Neural cell (in vitro differentiated cells): ENCODE measurements around the gene MAPK14. TPM values are rescaled to one million over a fixed set of nuclear protein-coding genes. Genes with fewer than 3 reads are reported as not detected.

Source experiments
- H2AFZ ChIP-seq: fragments of 200-600, 300-800 bp; sonication (generic), shearing (Covaris generic); 2 replicates; pipeline ENCODE4 v1.6.0; 2014; ENCODE audit warnings: low read depth, mild to moderate bottlenecking, antibody characterized with exemption, low read length, moderate library complexity
- H3F3A ChIP-seq: fragments of 200-600 bp; shearing (Covaris generic); 2 replicates; pipeline ENCODE4 v1.6.1; 2016; ENCODE audit warnings: mild to moderate bottlenecking, moderate library complexity, mixed read lengths, antibody characterized with exemption, low read length; ENCODE audit not compliant: insufficient read depth, poor library complexity, severe bottlenecking
- H3K27ac ChIP-seq: fragments of 200-600, 300-800 bp; sonication (generic), shearing (Covaris generic); 2 replicates; pipeline ENCODE4 v1.5.1; 2014; ENCODE audit warnings: mild to moderate bottlenecking, low read length, moderate library complexity
- H3K27me3 ChIP-seq: fragments of 300-800, 200-600 bp; sonication (generic), shearing (Covaris generic); 2 replicates; pipeline ENCODE4 v1.6.0; 2014; ENCODE audit warnings: mild to moderate bottlenecking, low read depth, low read length, moderate library complexity; ENCODE audit not compliant: insufficient read depth
- H3K36me3 ChIP-seq: fragments of 300-800, 200-600 bp; sonication (generic), shearing (Covaris generic); 2 replicates; pipeline ENCODE4 v1.5.1; 2014; ENCODE audit warnings: mild to moderate bottlenecking, antibody characterized with exemption, low read length, moderate library complexity; ENCODE audit not compliant: insufficient read depth
- H3K4me2 ChIP-seq: fragments of 300-800, 200-600 bp; sonication (generic), shearing (Covaris generic); 2 replicates; pipeline ENCODE4 v1.6.0; 2014; ENCODE audit warnings: mild to moderate bottlenecking, low read length
- H3K4me3 ChIP-seq: fragments of 300-800, 200-600 bp; sonication (generic), shearing (Covaris generic); 2 replicates; pipeline ENCODE4 v1.5.1; 2014; ENCODE audit warnings: mild to moderate bottlenecking, low read length, moderate library complexity
- H3K79me2 ChIP-seq: fragments of 200-600 bp; shearing (Covaris generic); replicated peaks from 2 replicates; pipeline ENCODE4 v1.6.0; 2014; ENCODE audit warnings: mild to moderate bottlenecking, low read length, moderate library complexity; ENCODE audit not compliant: insufficient read depth
- H3K9ac ChIP-seq: fragments of 300-800, 200-600 bp; sonication (generic), shearing (Covaris generic); 2 replicates; pipeline ENCODE4 v1.6.1; 2016; ENCODE audit warnings: mild to moderate bottlenecking, low read length, mixed read lengths
- H3K9me2 ChIP-seq: fragments of 200-600 bp; shearing (Covaris generic); 2 replicates; pipeline ENCODE4 v1.6.1; 2016; ENCODE audit warnings: mild to moderate bottlenecking, low read length, mixed read lengths; ENCODE audit not compliant: insufficient read depth
- H3K9me3 ChIP-seq: fragments of 200-600, 300-800 bp; sonication (generic), shearing (Covaris generic); 2 replicates; pipeline ENCODE4 v1.6.1; 2016; ENCODE audit warnings: mild to moderate bottlenecking, mixed run types, low read length, moderate library complexity, mixed read lengths
- H4K20me1 ChIP-seq: fragments of 200-600 bp; shearing (Covaris generic); 2 replicates; pipeline ENCODE4 v1.6.1; 2016; ENCODE audit warnings: mild to moderate bottlenecking, mixed run types; ENCODE audit not compliant: insufficient read depth
- CTCF ChIP-seq: fragments of 450-650 bp; IDR thresholded peaks from 2 replicates; pipeline ENCODE4 v1.5.1; 2014; ENCODE audit warnings: antibody characterized with exemption, mild to moderate bottlenecking, moderate library complexity; ENCODE audit not compliant: poor library complexity, severe bottlenecking
- EP300 ChIP-seq: fragments of 450-650 bp; conservative IDR thresholded peaks from 2 replicates; pipeline ENCODE4 v1.6.1; 2014; ENCODE audit warnings: antibody characterized with exemption, mild to moderate bottlenecking, moderate library complexity; ENCODE audit not compliant: poor library complexity, severe bottlenecking
- EZH2 ChIP-seq: fragments of 200-600, 300-800 bp; shearing (Covaris generic), sonication (generic); IDR thresholded peaks from 2 replicates; pipeline ENCODE4 v1.6.1; 2014; ENCODE audit warnings: antibody characterized with exemption, low read length, borderline replicate concordance, mild to moderate bottlenecking; ENCODE audit not compliant: insufficient read depth, poor library complexity, severe bottlenecking
- MXI1 ChIP-seq: fragments of 450-650 bp; conservative IDR thresholded peaks from 2 replicates; pipeline ENCODE4 v1.6.1; 2014; ENCODE audit warnings: antibody characterized with exemption, mild to moderate bottlenecking; ENCODE audit not compliant: poor library complexity, severe bottlenecking
- POLR2AphosphoS5 ChIP-seq: IDR thresholded peaks from 2 replicates; pipeline ENCODE4 v1.6.1; 2012
- RAD21 ChIP-seq: fragments of 450-650 bp; conservative IDR thresholded peaks from 2 replicates; pipeline ENCODE4 v1.6.1; 2014; ENCODE audit warnings: antibody characterized with exemption, mild to moderate bottlenecking, moderate library complexity
- SMC3 ChIP-seq: fragments of 450-650 bp; conservative IDR thresholded peaks from 2 replicates; pipeline ENCODE4 v1.6.1; 2014; ENCODE audit warnings: antibody characterized with exemption, mild to moderate bottlenecking, moderate library complexity; ENCODE audit not compliant: poor library complexity
- TAF1 ChIP-seq: IDR thresholded peaks from 2 replicates; pipeline ENCODE4 v1.6.1; 2012; ENCODE audit warnings: low read depth
- polyA plus RNA-seq: library from polyadenylated mRNA; depleted of rRNA; stranded (reverse); fragments of >200 nt; gene quantifications from 2 replicates; pipeline ENCODE4 v1.2.3, GENCODE V29; 2014
- TF ChIP-seq, protein P1 (sequence below): IDR thresholded peaks from 2 replicates; pipeline ENCODE4 v1.6.1; 2012; ENCODE audit warnings: borderline replicate concordance

The MAPK14 gene
- polyA plus RNA-seq, 1 donor from 2014 or later = 26.6 TPM

DNA sequence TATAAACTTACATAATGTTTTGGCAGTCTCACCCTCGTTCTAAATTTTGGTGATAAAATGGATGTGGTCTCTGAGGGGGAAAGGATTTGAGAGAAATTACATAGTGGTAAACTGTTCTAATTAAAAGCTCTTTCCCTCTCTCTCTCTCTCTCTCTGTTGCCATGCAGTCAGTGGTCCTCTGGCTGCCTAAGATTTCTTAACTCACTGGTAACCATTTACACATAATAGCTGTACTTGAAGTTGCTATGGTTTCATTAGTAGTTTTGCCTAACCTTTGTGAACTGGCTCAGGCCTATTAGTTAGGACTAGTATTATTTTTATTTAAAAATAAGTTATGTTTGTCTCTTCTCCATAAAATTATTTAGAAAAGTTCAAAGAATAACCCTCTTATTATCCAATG is 42.0 kb downstream of the MAPK14 start:
- TF ChIP-seq MXI1 = no peak
- no peak for TF ChIP-seq EP300
- no peak for TF ChIP-seq POLR2AphosphoS5
- TF ChIP-seq RAD21 = no peak
- no peak for TF ChIP-seq CTCF
- TF ChIP-seq TAF1 = no peak
- no peak for TF ChIP-seq EZH2
- TF ChIP-seq, protein P1, sequence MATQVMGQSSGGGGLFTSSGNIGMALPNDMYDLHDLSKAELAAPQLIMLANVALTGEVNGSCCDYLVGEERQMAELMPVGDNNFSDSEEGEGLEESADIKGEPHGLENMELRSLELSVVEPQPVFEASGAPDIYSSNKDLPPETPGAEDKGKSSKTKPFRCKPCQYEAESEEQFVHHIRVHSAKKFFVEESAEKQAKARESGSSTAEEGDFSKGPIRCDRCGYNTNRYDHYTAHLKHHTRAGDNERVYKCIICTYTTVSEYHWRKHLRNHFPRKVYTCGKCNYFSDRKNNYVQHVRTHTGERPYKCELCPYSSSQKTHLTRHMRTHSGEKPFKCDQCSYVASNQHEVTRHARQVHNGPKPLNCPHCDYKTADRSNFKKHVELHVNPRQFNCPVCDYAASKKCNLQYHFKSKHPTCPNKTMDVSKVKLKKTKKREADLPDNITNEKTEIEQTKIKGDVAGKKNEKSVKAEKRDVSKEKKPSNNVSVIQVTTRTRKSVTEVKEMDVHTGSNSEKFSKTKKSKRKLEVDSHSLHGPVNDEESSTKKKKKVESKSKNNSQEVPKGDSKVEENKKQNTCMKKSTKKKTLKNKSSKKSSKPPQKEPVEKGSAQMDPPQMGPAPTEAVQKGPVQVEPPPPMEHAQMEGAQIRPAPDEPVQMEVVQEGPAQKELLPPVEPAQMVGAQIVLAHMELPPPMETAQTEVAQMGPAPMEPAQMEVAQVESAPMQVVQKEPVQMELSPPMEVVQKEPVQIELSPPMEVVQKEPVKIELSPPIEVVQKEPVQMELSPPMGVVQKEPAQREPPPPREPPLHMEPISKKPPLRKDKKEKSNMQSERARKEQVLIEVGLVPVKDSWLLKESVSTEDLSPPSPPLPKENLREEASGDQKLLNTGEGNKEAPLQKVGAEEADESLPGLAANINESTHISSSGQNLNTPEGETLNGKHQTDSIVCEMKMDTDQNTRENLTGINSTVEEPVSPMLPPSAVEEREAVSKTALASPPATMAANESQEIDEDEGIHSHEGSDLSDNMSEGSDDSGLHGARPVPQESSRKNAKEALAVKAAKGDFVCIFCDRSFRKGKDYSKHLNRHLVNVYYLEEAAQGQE = no peak
- TF ChIP-seq SMC3 = no peak
- Histone ChIP-seq H3K9me2 (no peaks in the 10 kb centered on the region), H2AFZ (no peak overlapping the region), H3K9ac (no peak overlapping the region), H3K4me2 (no peak overlapping the region), H3K79me2 (no peaks in the 10 kb centered on the region), H3K4me3 (no peak overlapping the region), H3K27ac (no peak overlapping the region), H3K27me3 (no peaks in the 10 kb centered on the region), H4K20me1 (peaks cover 3% of the 10 kb centered on the region), H3K9me3 (no peaks in the 10 kb centered on the region), H3F3A (no peaks in the 10 kb centered on the region), H3K36me3 (peaks cover 5% of the 10 kb centered on the region)

- Histone ChIP-seq H3K79me2 (no peaks in the 10 kb centered on the region), H3K9me3 (no peaks in the 10 kb centered on the region), H3K9ac (no peak overlapping the region), H3K27me3 (no peaks in the 10 kb centered on the region), H3F3A (no peaks in the 10 kb centered on the region), H3K4me2 (no peak overlapping the region), H3K4me3 (no peak overlapping the region), H4K20me1 (peaks cover 3% of the 10 kb centered on the region), H3K27ac (no peak overlapping the region), H2AFZ (no peak overlapping the region), H3K36me3 (peaks cover 5% of the 10 kb centered on the region), H3K9me2 (no peaks in the 10 kb centered on the region)
- no peak for TF ChIP-seq TAF1
- no peak for TF ChIP-seq EZH2
- TF ChIP-seq EP300 = no peak
- TF ChIP-seq SMC3 = no peak
- TF ChIP-seq MXI1 = no peak
- no peak for TF ChIP-seq POLR2AphosphoS5
- TF ChIP-seq CTCF = no peak
- TF ChIP-seq, protein P1 = no peak
Measured at GRCh38 chr6:36070252-36070651, 42.6 kb downstream of the MAPK14 start.
